Esophagus squamous epithelium (tissue), 5 donors: ENCODE data around the gene C1orf50. TPM values are rescaled to one million over a fixed set of nuclear protein-coding genes. Genes with fewer than 3 reads are reported as not detected.

ENCODE experiments used
- DNase-seq: peaks from one replicate; lab custom pipeline; 2025; lab: John Stamatoyannopoulos, UW
- H3K27ac ChIP-seq, 4 donors: fragments of 200-600 bp; sonication (generic); one replicate each; pipeline ENCODE4 v1.5.1; 2016 to 2019; ENCODE audit warnings: mild to moderate bottlenecking in 1 of 4
- H3K27me3 ChIP-seq, 4 donors: fragments of 200-600 bp; sonication (generic); 1 replicate in 3 of 4; 2 replicates in 1 of 4; pipeline versions ENCODE4 v1.5.1 to v1.6.0; 2017 to 2021; ENCODE audit warnings: antibody characterized with exemption in 1 of 4
- H3K36me3 ChIP-seq, 3 donors: fragments of 200-600 bp; sonication (generic); one replicate each; pipeline ENCODE4 v1.5.1; 2016 to 2019
- H3K4me1 ChIP-seq, 3 donors: fragments of 200-600 bp; sonication (generic); one replicate each; pipeline ENCODE4 v1.5.1; 2017 to 2019
- H3K4me3 ChIP-seq, 4 donors: fragments of 200-600 bp; sonication (generic); 1 replicate in 3 of 4; 2 replicates in 1 of 4; pipeline ENCODE4 v1.5.1; 2016 to 2019; ENCODE audit warnings: mild to moderate bottlenecking in 2 of 4, moderate library complexity in 1 of 4
- H3K9me3 ChIP-seq, 3 donors: fragments of 200-600 bp; sonication (generic); one replicate each; pipeline ENCODE4 v1.5.1; 2016 to 2019
- POLR2A ChIP-seq, 4 donors: fragments of 450-650 bp; IDR thresholded peaks; one replicate each; pipeline ENCODE4 v1.6.1; 2017; ENCODE audit warnings: antibody characterized with exemption in 4 of 4, mild to moderate bottlenecking in 4 of 4, moderate library complexity in 3 of 4
- WGBS, 2 donors: methylation state at CpG; one replicate each; pipeline ENCODE4 v1.1.5; 2018; 5-methylcytosine and 5-hydroxymethylcytosine counted together
- intact Hi-C: fragments of 100-400 bp; cut with DNase I; formaldehyde crosslinking; loops from one replicate; pipeline ENCODE4 v1.15.0; 2022
- total RNA-seq, 4 donors: library from RNA; depleted of rRNA; stranded (reverse); fragments of >200 nt; gene quantifications; one replicate each; pipeline ENCODE4 v1.1.0, GENCODE V29; 2016
- TF ChIP-seq, protein P1 (sequence below), 6 experiments: fragments of 450-650 bp in 4 of 6; fragments of 200-600 bp in 2 of 6; sonication (generic) in 2 of 6; IDR thresholded peaks; one replicate each; pipeline ENCODE4 v1.5.1; 2016 to 2019; ENCODE audit warnings: antibody characterized with exemption in 6 of 6, mild to moderate bottlenecking in 4 of 6, moderate library complexity in 4 of 6
- donor health status: DM: yes; HTN: yes; CAD: no.

Gene C1orf50
- total RNA-seq, 4 donors from 2014 or later = 1.5 to 15.4 (median 3.8) TPM

DNA sequence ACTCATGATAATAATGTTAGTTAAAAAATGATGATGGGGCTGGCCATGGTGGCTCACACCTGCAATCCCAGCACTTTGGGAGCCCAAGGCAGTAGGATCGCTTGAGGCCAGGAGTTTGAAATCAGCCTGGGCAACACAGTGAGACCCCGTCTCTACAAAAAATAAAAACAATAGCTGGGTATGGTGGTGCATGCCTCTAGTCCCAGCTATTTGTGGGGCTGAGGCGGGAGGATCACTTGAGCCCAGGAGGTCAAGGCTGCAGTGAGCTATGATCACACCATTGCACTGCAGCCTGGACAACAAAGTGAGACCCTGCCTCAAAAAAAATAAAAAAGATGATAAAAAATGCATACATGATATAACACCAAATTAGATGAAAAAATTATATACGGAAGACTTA, 5.5 kb upstream of the C1orf50 start:
- intact Hi-C loops = no loop called here
- Histone ChIP-seq H3K4me3 (no peak overlapping the region), H3K4me1 (peaks cover 0 to 37% (median 5%) of the 10 kb centered on the region in 3 donors), H3K36me3 (peaks cover 2 to 54% (median 10%) of the 10 kb centered on the region in 3 donors), H3K27me3 (no peaks in the 10 kb centered on the region), H3K27ac (no peak overlapping the region), H3K9me3 (no peaks in the 10 kb centered on the region)
- TF ChIP-seq, protein P1, sequence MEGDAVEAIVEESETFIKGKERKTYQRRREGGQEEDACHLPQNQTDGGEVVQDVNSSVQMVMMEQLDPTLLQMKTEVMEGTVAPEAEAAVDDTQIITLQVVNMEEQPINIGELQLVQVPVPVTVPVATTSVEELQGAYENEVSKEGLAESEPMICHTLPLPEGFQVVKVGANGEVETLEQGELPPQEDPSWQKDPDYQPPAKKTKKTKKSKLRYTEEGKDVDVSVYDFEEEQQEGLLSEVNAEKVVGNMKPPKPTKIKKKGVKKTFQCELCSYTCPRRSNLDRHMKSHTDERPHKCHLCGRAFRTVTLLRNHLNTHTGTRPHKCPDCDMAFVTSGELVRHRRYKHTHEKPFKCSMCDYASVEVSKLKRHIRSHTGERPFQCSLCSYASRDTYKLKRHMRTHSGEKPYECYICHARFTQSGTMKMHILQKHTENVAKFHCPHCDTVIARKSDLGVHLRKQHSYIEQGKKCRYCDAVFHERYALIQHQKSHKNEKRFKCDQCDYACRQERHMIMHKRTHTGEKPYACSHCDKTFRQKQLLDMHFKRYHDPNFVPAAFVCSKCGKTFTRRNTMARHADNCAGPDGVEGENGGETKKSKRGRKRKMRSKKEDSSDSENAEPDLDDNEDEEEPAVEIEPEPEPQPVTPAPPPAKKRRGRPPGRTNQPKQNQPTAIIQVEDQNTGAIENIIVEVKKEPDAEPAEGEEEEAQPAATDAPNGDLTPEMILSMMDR (IDR thresholded peaks at IDR 0.05) = no peak
- TF ChIP-seq POLR2A (IDR thresholded peaks at IDR 0.05) = no peak
- 86 to 95% methylated on average over 4 of the region's 4 CpGs for WGBS, 2 donors
- no peak for DNase-seq

DNA sequence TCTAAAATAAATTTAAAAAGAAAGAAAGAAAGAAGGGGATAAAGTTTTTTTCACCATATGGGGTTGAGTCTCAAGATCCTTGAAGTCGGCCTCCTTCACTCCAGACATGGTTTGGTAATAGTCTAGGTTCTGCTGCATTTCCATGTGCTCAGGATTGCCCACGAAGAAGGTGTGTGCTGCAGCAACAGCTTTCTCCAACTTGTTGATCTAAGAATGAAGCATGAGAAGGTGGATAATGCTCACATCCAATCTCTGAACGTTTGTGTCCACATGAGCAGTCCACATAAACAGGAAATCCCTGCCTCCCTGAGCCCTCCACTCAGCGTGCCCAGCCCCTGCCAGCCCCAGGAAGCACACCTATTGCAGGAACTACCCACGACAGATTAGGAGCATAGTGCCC, 4.8 kb upstream of the C1orf50 start:
- H3K4me3 ChIP-seq = no peak overlapping the region
- peak overlapping the region in 1 of 4 donors; percentile 8 for H3K27ac ChIP-seq
- 70 to 73% methylated on average over 4 to 5 of the region's 5 CpGs for WGBS, 2 donors
- no peaks in the 10 kb centered on the region for H3K27me3 ChIP-seq
- DNase-seq = no peak
- no peaks in the 10 kb centered on the region for H3K9me3 ChIP-seq
- TF ChIP-seq POLR2A (IDR thresholded peaks at IDR 0.05) = no peak
- TF ChIP-seq, protein P1 (IDR thresholded peaks at IDR 0.05) = no peak
- intact Hi-C loops = no loop called here
- H3K4me1 ChIP-seq = peaks cover 0 to 38% (median 5%) of the 10 kb centered on the region in 3 donors
- peaks cover 2 to 48% (median 8%) of the 10 kb centered on the region in 3 donors for H3K36me3 ChIP-seq

DNA sequence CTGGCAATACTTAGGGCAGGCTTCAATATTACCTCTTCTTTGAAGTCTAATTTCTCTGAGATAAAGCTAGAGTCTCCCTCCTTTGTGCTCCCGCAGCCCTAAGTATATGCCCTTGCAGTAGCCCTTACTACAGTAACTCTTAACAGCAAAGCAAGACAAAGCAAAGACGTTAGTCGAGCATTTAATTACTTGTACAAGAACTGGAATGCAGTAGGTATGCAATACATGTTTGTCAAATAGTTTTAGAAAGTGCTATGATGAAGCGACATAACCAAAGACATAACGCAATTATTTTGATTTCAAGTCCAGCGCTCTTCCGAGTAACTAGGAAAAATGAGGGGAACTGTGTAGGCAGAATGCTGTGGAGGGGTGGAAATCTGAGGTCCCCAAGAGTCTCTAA, 1.8 kb upstream of the C1orf50 start:
- H3K27ac ChIP-seq = peak overlapping the region in 3 of 4 donors; percentile 79 to 93 (median 92)
- no peak for TF ChIP-seq POLR2A (IDR thresholded peaks at IDR 0.05)
- TF ChIP-seq, protein P1 (IDR thresholded peaks at IDR 0.05) = no peak
- no peaks in the 10 kb centered on the region for H3K9me3 ChIP-seq
- peak overlapping the region in 3 of 4 donors; percentile 63 to 97 (median 77) for H3K4me3 ChIP-seq
- intact Hi-C loops = no loop called here
- peaks cover 0 to 27% (median 0%) of the 10 kb centered on the region in 3 donors for H3K36me3 ChIP-seq
- no peak for DNase-seq
- H3K27me3 ChIP-seq = no peaks in the 10 kb centered on the region
- WGBS, 2 donors = 29 to 31% methylated on average over 7 of the region's 7 CpGs
- H3K4me1 ChIP-seq = peaks cover 10 to 62% (median 16%) of the 10 kb centered on the region in 3 donors

DNA sequence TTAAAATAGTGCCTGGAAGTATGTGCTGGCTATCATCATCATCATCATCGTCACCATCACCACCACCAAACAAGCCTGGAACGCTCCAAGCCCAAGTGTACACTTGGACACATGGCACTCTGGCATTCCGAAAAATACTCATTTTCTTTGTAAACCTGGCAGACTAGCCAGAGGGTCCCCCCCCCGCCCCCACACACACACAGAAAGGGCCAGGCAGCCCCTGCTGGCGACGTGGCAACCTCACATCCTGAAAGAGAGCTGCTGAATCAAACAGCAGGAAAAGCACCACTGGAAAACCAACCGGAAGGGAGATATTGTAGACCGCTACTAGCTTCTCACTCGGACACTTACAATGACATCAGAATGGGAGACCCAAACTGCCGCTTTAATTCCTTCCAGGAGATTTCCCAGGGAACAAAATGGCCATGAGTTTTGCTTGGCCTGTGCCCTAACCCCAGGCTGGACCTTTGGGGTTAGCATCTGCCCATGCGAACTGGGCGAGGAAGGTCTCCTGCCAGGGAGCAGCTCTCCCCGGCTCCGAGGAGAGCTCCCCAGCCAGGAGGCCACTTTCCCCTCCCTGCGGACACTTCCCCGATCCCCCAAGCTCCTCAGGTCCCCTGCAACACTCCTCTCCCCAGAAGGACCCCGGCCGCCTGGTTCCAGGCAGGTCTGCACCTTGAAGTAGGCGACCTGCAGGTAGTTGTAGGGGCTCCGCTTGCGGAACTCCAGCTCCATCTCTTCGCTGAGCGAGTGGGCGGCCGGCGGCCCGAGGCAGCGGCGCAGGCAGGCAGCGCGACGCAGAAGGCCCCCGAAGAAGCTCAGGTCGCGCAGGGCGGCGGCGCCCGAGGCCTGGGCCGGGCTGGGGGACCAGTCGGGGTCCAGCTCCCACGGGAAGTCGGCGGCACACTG, 963 bp upstream of the C1orf50 start:
- DNase-seq = no peak
- intact Hi-C loops = no loop called here
- Histone ChIP-seq H3K27ac (peak overlapping the region; percentile 79 to 93 (median 86)), H3K9me3 (no peaks in the 10 kb centered on the region), H3K4me3 (peak overlapping the region; percentile 63 to 97 (median 86)), H3K36me3 (peaks cover 0 to 19% (median 0%) of the 10 kb centered on the region in 3 donors), H3K4me1 (peaks cover 10 to 62% (median 16%) of the 10 kb centered on the region in 3 donors), H3K27me3 (no peaks in the 10 kb centered on the region)
- 1 to 6% methylated on average over 9 to 10 of the region's 44 CpGs for WGBS, 2 donors
- TF ChIP-seq, protein P1 (IDR thresholded peaks at IDR 0.05) = peak in 5 of 6 experiments; percentile 25 to 49 (median 35)
- no peak for TF ChIP-seq POLR2A (IDR thresholded peaks at IDR 0.05)

DNA sequence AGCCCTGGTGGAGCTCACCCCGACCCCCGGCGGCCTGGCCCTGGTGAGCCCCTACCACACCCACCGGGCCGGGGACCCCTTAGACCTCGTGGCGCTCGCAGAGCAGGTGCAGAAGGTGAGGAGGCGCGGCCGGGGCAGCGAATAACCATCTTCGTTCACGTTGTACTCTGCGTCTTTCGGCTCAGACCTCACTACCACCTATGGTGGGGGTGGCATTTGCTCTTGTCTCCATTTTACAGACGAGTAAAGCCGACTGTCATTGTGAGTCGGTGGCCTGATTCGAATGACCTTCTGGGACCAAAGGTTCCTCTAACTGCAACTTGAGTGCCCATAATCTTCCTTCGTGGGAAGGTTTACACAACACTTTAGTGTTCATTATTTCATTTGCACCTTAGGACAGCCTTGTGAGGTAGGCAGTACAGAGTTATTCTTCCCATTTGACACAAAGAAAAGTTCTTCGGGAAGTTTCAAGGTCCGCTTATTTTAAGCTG, 506 bp downstream of the C1orf50 start:
- DNase-seq = no peak
- H3K4me3 ChIP-seq = peak overlapping the region; percentile 63 to 97 (median 86)
- no peaks in the 10 kb centered on the region for H3K9me3 ChIP-seq
- peaks cover 10 to 58% (median 16%) of the 10 kb centered on the region in 3 donors for H3K4me1 ChIP-seq
- TF ChIP-seq, protein P1 (IDR thresholded peaks at IDR 0.05) = no peak
- no peak for TF ChIP-seq POLR2A (IDR thresholded peaks at IDR 0.05)
- 2 to 6% methylated on average over 13 to 14 of the region's 23 CpGs for WGBS, 2 donors
- peaks cover 0 to 7% (median 0%) of the 10 kb centered on the region in 3 donors for H3K36me3 ChIP-seq
- no peaks in the 10 kb centered on the region for H3K27me3 ChIP-seq
- peak overlapping the region; percentile 86 to 94 (median 93) for H3K27ac ChIP-seq
- intact Hi-C loops = no loop called here
